HL-60 (cell line): ENCODE results near the gene TMEM72.

Source experiments
- DNase-seq, 2 experiments: peaks; one replicate each; pipeline ENCODE4 v3.0.0-alpha.2; 2010 to 2020; ENCODE audit warnings: low read depth in 1 of 2, low spot score in 1 of 2
- H3K27ac ChIP-seq: fragments of 250-450 bp; sonication (Bioruptor Pico); replicated peaks from 2 replicates; pipeline ENCODE4 v1.5.1; 2020; ENCODE audit warnings: mild to moderate bottlenecking, moderate library complexity
- H3K27me3 ChIP-seq: fragments of 250-450 bp; sonication (Bioruptor Pico); 2 replicates; pipeline ENCODE4 v1.5.1; 2021; ENCODE audit warnings: mild to moderate bottlenecking, moderate library complexity; ENCODE audit not compliant: insufficient read depth, poor library complexity, severe bottlenecking
- H3K4me3 ChIP-seq: replicated peaks from 2 replicates; pipeline ENCODE4 v1.5.1; 2011; ENCODE audit warnings: mild to moderate bottlenecking, control low read depth, low read length; ENCODE audit not compliant: insufficient read depth
- GABPA ChIP-seq: IDR thresholded peaks from 2 replicates; pipeline ENCODE4 v1.6.1; 2012; ENCODE audit warnings: low read depth
- POLR2AphosphoS5 ChIP-seq: IDR thresholded peaks from 2 replicates; pipeline ENCODE4 v1.6.1; 2012; ENCODE audit warnings: low read depth
- SPI1 ChIP-seq: IDR thresholded peaks from 2 replicates; pipeline ENCODE4 v1.6.1; 2012; ENCODE audit warnings: low read depth, mild to moderate bottlenecking, borderline replicate concordance
- TF ChIP-seq, protein P1 (sequence below): IDR thresholded peaks from one replicate; pipeline ENCODE4 v1.5.1; 2011; ENCODE audit warnings: low read length, control low read depth, inconsistent platforms; ENCODE audit not compliant: insufficient read depth
- TF ChIP-seq, protein P2 (sequence below): IDR thresholded peaks from 2 replicates; pipeline ENCODE4 v1.6.1; 2012; ENCODE audit warnings: low read depth; ENCODE audit not compliant: insufficient replicate concordance

TMEM72 gene

DNA sequence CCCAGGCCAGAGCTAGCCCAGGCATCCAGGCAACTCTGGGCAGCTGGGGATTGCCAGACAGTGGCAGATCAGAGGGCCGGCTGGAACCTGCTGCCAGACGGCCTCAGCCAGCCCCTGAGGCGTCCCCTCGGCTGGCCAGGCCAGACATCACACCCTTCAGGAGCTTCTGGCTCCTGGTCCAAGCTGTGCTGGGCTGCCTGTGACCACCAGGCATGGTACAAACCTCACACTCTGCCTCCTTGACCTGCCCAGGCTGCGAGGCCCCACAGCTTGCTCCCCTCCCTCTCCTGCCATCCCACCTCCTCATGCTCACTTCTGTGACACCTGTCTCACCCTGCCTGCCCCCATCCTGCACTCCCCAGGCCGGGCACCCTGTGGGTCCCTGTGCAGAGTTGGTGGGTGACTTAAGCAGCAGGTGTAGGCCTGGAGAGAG, 61.8 kb downstream of the TMEM72 start:
- no peaks in the 10 kb centered on the region for H3K27me3 ChIP-seq
- H3K4me3 ChIP-seq, result no peak overlapping the region
- TF ChIP-seq, protein P1, sequence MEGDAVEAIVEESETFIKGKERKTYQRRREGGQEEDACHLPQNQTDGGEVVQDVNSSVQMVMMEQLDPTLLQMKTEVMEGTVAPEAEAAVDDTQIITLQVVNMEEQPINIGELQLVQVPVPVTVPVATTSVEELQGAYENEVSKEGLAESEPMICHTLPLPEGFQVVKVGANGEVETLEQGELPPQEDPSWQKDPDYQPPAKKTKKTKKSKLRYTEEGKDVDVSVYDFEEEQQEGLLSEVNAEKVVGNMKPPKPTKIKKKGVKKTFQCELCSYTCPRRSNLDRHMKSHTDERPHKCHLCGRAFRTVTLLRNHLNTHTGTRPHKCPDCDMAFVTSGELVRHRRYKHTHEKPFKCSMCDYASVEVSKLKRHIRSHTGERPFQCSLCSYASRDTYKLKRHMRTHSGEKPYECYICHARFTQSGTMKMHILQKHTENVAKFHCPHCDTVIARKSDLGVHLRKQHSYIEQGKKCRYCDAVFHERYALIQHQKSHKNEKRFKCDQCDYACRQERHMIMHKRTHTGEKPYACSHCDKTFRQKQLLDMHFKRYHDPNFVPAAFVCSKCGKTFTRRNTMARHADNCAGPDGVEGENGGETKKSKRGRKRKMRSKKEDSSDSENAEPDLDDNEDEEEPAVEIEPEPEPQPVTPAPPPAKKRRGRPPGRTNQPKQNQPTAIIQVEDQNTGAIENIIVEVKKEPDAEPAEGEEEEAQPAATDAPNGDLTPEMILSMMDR, result no peak
- TF ChIP-seq GABPA (no peak), SPI1 (no peak), POLR2AphosphoS5 (no peak)
- TF ChIP-seq, protein P2, sequence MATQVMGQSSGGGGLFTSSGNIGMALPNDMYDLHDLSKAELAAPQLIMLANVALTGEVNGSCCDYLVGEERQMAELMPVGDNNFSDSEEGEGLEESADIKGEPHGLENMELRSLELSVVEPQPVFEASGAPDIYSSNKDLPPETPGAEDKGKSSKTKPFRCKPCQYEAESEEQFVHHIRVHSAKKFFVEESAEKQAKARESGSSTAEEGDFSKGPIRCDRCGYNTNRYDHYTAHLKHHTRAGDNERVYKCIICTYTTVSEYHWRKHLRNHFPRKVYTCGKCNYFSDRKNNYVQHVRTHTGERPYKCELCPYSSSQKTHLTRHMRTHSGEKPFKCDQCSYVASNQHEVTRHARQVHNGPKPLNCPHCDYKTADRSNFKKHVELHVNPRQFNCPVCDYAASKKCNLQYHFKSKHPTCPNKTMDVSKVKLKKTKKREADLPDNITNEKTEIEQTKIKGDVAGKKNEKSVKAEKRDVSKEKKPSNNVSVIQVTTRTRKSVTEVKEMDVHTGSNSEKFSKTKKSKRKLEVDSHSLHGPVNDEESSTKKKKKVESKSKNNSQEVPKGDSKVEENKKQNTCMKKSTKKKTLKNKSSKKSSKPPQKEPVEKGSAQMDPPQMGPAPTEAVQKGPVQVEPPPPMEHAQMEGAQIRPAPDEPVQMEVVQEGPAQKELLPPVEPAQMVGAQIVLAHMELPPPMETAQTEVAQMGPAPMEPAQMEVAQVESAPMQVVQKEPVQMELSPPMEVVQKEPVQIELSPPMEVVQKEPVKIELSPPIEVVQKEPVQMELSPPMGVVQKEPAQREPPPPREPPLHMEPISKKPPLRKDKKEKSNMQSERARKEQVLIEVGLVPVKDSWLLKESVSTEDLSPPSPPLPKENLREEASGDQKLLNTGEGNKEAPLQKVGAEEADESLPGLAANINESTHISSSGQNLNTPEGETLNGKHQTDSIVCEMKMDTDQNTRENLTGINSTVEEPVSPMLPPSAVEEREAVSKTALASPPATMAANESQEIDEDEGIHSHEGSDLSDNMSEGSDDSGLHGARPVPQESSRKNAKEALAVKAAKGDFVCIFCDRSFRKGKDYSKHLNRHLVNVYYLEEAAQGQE, result no peak
- no peak for DNase-seq
- H3K27ac ChIP-seq, result peak overlapping the region; percentile 75

DNA sequence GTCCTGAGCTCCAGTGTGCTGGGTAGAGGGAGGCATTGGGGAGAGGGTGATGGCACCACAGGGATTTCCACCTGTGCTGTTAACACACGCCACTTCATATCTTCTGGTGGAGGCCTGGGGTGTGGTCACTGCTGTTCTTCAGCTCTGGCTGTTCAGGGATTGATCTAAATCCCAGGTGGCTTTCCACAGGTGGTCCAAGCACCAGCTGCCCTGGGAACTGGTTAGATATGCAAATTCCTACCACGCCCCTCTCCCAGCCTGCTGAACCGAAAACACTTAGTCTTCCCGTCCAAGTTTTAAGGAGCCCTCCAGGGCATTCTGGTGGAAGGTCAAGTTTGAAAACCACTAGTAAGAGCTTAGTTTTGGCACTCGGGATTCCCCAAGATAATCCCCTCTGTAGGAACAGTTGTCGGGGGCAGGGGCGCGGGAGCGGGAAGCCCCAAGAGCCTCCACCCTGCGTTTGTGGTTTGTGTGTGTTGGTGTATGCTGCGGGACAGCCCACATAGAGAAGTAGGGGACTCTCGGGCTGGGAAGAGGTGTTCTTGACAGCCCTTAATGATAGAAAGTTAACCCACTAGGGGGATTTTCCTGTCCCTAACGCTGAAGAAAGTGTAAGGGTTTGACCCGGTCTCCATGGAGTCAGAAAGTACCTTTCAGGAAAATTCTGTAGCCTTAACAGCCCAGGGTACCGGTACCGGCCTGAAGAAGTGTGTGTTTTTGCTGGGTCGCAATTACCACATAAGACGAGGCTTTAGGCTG, 62.4 kb downstream of the TMEM72 start:
- Histone ChIP-seq H3K4me3 (no peak overlapping the region), H3K27ac (peak overlapping the region; percentile 75), H3K27me3 (no peaks in the 10 kb centered on the region)
- DNase-seq, result peak in 1 of 2 experiments; percentile 49
- TF ChIP-seq, protein P2, result no peak
- TF ChIP-seq SPI1 (no peak), GABPA (no peak), POLR2AphosphoS5 (no peak)
- TF ChIP-seq, protein P1, result no peak

DNA sequence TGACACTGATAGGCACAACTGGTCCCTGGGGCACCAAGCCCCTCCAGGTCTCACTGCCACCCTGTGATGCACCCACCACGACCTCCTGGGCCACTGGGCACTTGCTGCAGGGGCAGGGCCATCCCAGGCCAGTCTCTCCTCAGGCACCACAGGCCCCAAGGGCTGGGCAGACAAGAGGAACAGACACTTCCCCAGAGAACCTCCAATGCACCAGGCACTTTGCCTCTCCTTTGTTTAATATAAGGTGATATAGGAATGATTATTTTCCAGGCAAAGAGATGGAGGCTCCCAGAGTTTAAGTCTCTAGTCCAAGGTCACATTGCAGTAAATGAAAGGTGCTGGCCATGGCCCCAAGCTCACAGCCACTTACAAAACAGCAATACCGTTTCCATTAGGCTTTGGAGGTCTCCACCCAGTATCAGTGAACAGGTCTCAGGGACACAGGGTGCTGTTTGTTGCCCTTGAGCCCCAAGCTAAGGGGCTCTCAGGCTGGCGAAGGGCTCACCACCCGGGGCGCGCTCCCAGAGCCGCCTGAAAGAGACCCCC, 63.0 kb downstream of the TMEM72 start:
- H3K27ac ChIP-seq, result peak overlapping the region; percentile 75
- no peak overlapping the region for H3K4me3 ChIP-seq
- TF ChIP-seq, protein P1, result no peak
- TF ChIP-seq SPI1, result peak; percentile 49; the same call in 1 of the 2 replicates
- DNase-seq, result peak in 1 of 2 experiments; percentile 46
- no peaks in the 10 kb centered on the region for H3K27me3 ChIP-seq
